Parathyroid adenoma (tissue), 2 donors: ENCODE results near the gene TREH.
"Not testable (repeated sequence)": the region's sequence is repeated elsewhere in the genome, so short reads cannot be mapped to it uniquely, and the experiment has no call there.

Experiments
- H2AFZ ChIP-seq: fragments of 300-600 bp; sonication (generic); one replicate; pipeline ENCODE4 v1.7.0; 2017; ENCODE audit warnings: antibody characterized with exemption, mild to moderate bottlenecking
- H3K27ac ChIP-seq: fragments of 300-600 bp; sonication (generic); one replicate; pipeline ENCODE4 v1.7.0; 2017
- H3K27me3 ChIP-seq: fragments of 300-600 bp; sonication (generic); one replicate; pipeline ENCODE4 v1.7.0; 2017; ENCODE audit warnings: low read length; ENCODE audit not compliant: control insufficient read depth, insufficient read depth
- H3K36me3 ChIP-seq: fragments of 300-600 bp; sonication (generic); one replicate; pipeline ENCODE4 v1.7.0; 2017; ENCODE audit warnings: low read length; ENCODE audit not compliant: control insufficient read depth, insufficient read depth
- H3K4me1 ChIP-seq: fragments of 300-600 bp; sonication (generic); one replicate; pipeline ENCODE4 v1.7.0; 2017; ENCODE audit warnings: control low read depth
- H3K4me2 ChIP-seq: fragments of 300-600 bp; sonication (generic); one replicate; pipeline ENCODE4 v1.7.0; 2017; ENCODE audit warnings: low read length
- H3K4me3 ChIP-seq: fragments of 300-600 bp; sonication (generic); one replicate; pipeline ENCODE4 v1.7.0; 2017; ENCODE audit warnings: low read depth, low read length
- H3K79me2 ChIP-seq: fragments of 300-600 bp; sonication (generic); one replicate; pipeline ENCODE4 v1.7.0; 2017; ENCODE audit warnings: control low read depth
- H3K9ac ChIP-seq: fragments of 300-600 bp; sonication (generic); one replicate; pipeline ENCODE4 v1.7.0; 2017; ENCODE audit warnings: mild to moderate bottlenecking
- H3K9me3 ChIP-seq: fragments of 300-600 bp; sonication (generic); one replicate; pipeline ENCODE4 v1.7.0; 2017; ENCODE audit warnings: low read length; ENCODE audit not compliant: control insufficient read depth
- CTCF ChIP-seq: fragments of 300-600 bp; sonication (generic); IDR thresholded peaks from one replicate; pipeline ENCODE4 v1.7.0; 2017; ENCODE audit warnings: antibody characterized with exemption, mild to moderate bottlenecking
- donor health status: primary hyperparathyroidism.

Gene TREH

GRCh38 chr11:118715837-118716260, 36.4 kb upstream of the TREH start:
- no peaks in the 10 kb centered on the region for H3K27me3 ChIP-seq
- H3K9me3 ChIP-seq, result no peaks in the 10 kb centered on the region
- no peak overlapping the region for H2AFZ ChIP-seq
- no peaks in the 10 kb centered on the region for H3K79me2 ChIP-seq
- H3K9ac ChIP-seq, result no peak overlapping the region
- H3K4me2 ChIP-seq, result no peak overlapping the region
- H3K36me3 ChIP-seq, result no peaks in the 10 kb centered on the region
- no peak for TF ChIP-seq CTCF
- H3K4me3 ChIP-seq, result no peak overlapping the region
- no peaks in the 10 kb centered on the region for H3K4me1 ChIP-seq
- no peak overlapping the region for H3K27ac ChIP-seq

DNA sequence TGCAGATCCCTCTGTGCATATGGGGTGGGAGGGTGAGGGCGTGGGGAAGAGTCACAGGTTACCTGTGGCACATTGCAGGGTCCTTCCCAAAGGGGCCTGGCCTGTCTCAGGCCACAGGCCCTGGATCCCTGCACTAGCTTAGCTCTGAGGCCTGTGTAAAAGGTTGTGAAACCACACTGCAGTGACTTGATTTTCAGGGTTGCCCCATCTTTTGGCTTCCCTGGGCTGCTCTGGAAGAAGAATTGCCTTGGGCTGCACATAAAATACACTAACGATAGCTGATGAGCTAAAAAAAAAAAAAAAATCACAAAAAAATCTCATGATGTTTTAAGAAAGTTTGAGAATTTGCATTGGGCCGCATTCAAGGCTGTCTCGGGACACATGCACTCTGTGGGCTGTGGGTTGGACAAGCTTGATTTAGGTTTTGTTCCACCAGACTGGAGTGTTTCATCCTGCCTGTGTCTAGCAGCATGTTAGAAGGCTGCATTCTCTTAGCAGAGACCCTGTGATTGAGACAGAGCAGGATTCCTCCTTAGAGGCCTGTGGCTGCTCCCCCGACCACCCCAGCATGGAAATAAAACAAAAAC, 35.9 kb upstream of the TREH start:
- H3K36me3 ChIP-seq, result no peaks in the 10 kb centered on the region
- no peaks in the 10 kb centered on the region for H3K4me1 ChIP-seq
- H3K9me3 ChIP-seq, result no peaks in the 10 kb centered on the region
- H2AFZ ChIP-seq, result no peak overlapping the region
- no peak overlapping the region for H3K27ac ChIP-seq
- H3K4me2 ChIP-seq, result no peak overlapping the region
- no peak overlapping the region for H3K9ac ChIP-seq
- H3K27me3 ChIP-seq, result no peaks in the 10 kb centered on the region
- no peak for TF ChIP-seq CTCF
- no peak overlapping the region for H3K4me3 ChIP-seq
- H3K79me2 ChIP-seq, result no peaks in the 10 kb centered on the region

- Histone ChIP-seq H3K9ac (no peak overlapping the region), H3K4me3 (no peak overlapping the region), H3K4me2 (no peak overlapping the region), H3K79me2 (no peaks in the 10 kb centered on the region), H2AFZ (no peak overlapping the region), H3K36me3 (no peaks in the 10 kb centered on the region), H3K27ac (no peak overlapping the region), H3K27me3 (no peaks in the 10 kb centered on the region), H3K4me1 (no peaks in the 10 kb centered on the region), H3K9me3 (no peaks in the 10 kb centered on the region)
- no peak for TF ChIP-seq CTCF
Observed at GRCh38 chr11:118714816-118715215, 35.4 kb upstream of the TREH start.

- H3K4me1 ChIP-seq, H3K9me3 ChIP-seq, H3K36me3 ChIP-seq, H2AFZ ChIP-seq, H3K27me3 ChIP-seq, H3K79me2 ChIP-seq, H3K4me3 ChIP-seq, H3K27ac ChIP-seq, H3K4me2 ChIP-seq, H3K9ac ChIP-seq: not testable (repeated sequence)
Observed at GRCh38 chr11:118714416-118714815, 35.0 kb upstream of the TREH start.

DNA sequence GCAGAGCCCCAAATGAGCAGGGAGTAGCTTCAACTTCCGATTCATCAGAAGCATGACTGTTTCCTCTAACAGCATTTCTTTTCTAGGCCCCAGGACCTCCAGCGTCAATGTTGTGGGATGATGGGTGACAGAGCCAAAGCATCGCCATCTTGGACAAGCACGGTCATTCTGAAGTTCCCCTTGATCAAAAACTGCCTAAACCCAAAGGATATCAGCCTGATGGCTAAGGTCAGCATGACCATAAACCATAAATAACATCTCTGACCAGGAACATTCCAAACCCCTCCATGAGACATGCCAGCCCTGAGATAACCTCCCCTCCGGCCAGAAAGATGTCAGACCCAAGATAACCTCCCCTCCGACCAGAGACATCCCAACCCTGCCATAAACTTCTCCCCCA, 28.8 kb upstream of the TREH start:
- no peak overlapping the region for H3K4me3 ChIP-seq
- no peak overlapping the region for H3K27ac ChIP-seq
- no peaks in the 10 kb centered on the region for H3K36me3 ChIP-seq
- H3K4me1 ChIP-seq, result no peaks in the 10 kb centered on the region
- no peaks in the 10 kb centered on the region for H3K27me3 ChIP-seq
- no peak overlapping the region for H3K9ac ChIP-seq
- no peaks in the 10 kb centered on the region for H3K79me2 ChIP-seq
- H2AFZ ChIP-seq, result no peak overlapping the region
- no peak for TF ChIP-seq CTCF
- H3K9me3 ChIP-seq, result no peaks in the 10 kb centered on the region
- no peak overlapping the region for H3K4me2 ChIP-seq
